ENCODE data around the gene BBS12. TPM values are rescaled to one million over a fixed set of nuclear protein-coding genes. Genes with fewer than 3 reads are reported as not detected.

Gene BBS12
- total and polyA plus RNA-seq, 2 experiments from 2014 or later: 2.3 to 2.6 TPM

DNA sequence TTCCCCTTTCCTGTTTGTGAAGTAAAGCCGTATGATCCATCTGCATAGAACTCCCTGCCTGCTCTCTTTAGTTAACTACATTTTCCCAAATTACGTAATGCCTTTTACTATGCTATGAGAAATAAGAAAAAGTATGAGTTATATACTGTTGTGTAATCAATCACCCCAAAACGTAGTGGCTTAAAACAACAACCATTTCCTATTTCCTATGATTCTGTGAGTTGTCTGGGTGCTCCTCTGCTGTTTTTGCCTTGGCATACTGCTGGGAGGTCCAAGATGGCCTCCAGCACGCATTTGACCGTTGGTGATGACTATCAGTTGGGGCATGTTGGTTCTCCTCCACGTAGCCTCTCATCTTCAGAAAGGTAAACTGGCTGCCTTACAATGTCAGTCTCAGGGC, 39.8 kb downstream of the BBS12 start:
- Histone ChIP-seq H3K79me2 (replicated peaks; ENCODE audit: insufficient read depth) (no peaks in the 10 kb centered on the region), H3K9me2 (ENCODE audit: insufficient read depth) (peaks cover 7% of the 10 kb centered on the region; the same call in 1 of the 2 replicates), H3K27ac (ENCODE audit: low read depth) (no peak overlapping the region), H3K27me3 (ENCODE audit: insufficient read depth) (no peaks in the 10 kb centered on the region), H3F3A (replicated peaks; ENCODE audit: low read depth) (no peaks in the 10 kb centered on the region), H3K4me1 (ENCODE audit: insufficient read depth) (0 out of 2 replicates have a peak, but pooled peaks cover 17% of the 10 kb centered on the region), H4K20me1 (replicated peaks; ENCODE audit: insufficient read depth) (no peaks in the 10 kb centered on the region), H3K36me3 (ENCODE audit: insufficient read depth) (no peaks in the 10 kb centered on the region), H3K4me3 (no peak overlapping the region), H3K4me2 (no peak overlapping the region), H2AFZ (peak overlapping the region; percentile 86; the same call in 1 of the 2 replicates)
- no peak for TF ChIP-seq ZNF331 (CRISPR knock-in tag; IDR thresholded peaks at IDR 0.05; ENCODE audit: low read depth)
- no peak for TF ChIP-seq EZH2 (IDR thresholded peaks at IDR 0.05; ENCODE audit: low read depth, unreplicated experiment)
- no peak for TF ChIP-seq JUNB (IDR thresholded peaks at IDR 0.05; ENCODE audit: unreplicated experiment)
- no peak for TF ChIP-seq CREB1 (CRISPR knock-in tag; IDR thresholded peaks at IDR 0.05; ENCODE audit: low read depth)
- TF ChIP-seq NANOG (IDR thresholded peaks at IDR 0.05; ENCODE audit: borderline replicate concordance): no peak
- no peak for TF ChIP-seq CTCF (conservative IDR thresholded peaks at IDR 0.05; ENCODE audit: low read depth in 2 of 2)
- TF ChIP-seq ZNF114 (CRISPR knock-in tag; IDR thresholded peaks at IDR 0.05): no peak
- TF ChIP-seq REST (IDR thresholded peaks at IDR 0.05; ENCODE audit: unreplicated experiment): no peak
- TF ChIP-seq STAT1 (IDR thresholded peaks at IDR 0.05; ENCODE audit: unreplicated experiment): no peak
- TF ChIP-seq, protein P1, sequence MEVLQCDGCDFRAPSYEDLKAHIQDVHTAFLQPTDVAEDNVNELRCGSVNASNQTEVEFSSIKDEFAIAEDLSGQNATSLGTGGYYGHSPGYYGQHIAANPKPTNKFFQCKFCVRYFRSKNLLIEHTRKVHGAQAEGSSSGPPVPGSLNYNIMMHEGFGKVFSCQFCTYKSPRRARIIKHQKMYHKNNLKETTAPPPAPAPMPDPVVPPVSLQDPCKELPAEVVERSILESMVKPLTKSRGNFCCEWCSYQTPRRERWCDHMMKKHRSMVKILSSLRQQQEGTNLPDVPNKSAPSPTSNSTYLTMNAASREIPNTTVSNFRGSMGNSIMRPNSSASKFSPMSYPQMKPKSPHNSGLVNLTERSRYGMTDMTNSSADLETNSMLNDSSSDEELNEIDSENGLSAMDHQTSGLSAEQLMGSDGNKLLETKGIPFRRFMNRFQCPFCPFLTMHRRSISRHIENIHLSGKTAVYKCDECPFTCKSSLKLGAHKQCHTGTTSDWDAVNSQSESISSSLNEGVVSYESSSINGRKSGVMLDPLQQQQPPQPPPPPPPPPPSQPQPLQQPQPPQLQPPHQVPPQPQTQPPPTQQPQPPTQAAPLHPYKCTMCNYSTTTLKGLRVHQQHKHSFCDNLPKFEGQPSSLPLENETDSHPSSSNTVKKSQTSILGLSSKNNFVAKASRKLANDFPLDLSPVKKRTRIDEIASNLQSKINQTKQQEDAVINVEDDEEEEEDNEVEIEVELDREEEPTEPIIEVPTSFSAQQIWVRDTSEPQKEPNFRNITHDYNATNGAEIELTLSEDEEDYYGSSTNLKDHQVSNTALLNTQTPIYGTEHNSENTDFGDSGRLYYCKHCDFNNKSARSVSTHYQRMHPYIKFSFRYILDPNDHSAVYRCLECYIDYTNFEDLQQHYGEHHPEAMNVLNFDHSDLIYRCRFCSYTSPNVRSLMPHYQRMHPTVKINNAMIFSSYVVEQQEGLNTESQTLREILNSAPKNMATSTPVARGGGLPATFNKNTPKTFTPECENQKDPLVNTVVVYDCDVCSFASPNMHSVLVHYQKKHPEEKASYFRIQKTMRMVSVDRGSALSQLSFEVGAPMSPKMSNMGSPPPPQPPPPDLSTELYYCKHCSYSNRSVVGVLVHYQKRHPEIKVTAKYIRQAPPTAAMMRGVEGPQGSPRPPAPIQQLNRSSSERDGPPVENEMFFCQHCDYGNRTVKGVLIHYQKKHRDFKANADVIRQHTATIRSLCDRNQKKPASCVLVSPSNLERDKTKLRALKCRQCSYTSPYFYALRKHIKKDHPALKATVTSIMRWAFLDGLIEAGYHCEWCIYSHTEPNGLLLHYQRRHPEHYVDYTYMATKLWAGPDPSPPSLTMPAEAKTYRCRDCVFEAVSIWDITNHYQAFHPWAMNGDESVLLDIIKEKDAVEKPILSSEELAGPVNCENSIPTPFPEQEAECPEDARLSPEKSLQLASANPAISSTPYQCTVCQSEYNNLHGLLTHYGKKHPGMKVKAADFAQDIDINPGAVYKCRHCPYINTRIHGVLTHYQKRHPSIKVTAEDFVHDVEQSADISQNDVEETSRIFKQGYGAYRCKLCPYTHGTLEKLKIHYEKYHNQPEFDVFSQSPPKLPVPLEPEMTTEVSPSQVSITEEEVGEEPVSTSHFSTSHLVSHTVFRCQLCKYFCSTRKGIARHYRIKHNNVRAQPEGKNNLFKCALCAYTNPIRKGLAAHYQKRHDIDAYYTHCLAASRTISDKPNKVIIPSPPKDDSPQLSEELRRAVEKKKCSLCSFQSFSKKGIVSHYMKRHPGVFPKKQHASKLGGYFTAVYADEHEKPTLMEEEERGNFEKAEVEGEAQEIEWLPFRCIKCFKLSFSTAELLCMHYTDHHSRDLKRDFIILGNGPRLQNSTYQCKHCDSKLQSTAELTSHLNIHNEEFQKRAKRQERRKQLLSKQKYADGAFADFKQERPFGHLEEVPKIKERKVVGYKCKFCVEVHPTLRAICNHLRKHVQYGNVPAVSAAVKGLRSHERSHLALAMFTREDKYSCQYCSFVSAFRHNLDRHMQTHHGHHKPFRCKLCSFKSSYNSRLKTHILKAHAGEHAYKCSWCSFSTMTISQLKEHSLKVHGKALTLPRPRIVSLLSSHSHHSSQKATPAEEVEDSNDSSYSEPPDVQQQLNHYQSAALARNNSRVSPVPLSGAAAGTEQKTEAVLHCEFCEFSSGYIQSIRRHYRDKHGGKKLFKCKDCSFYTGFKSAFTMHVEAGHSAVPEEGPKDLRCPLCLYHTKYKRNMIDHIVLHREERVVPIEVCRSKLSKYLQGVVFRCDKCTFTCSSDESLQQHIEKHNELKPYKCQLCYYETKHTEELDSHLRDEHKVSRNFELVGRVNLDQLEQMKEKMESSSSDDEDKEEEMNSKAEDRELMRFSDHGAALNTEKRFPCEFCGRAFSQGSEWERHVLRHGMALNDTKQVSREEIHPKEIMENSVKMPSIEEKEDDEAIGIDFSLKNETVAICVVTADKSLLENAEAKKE (CRISPR knock-in tag; IDR thresholded peaks at IDR 0.05): no peak
- no peak for TF ChIP-seq POLR2AphosphoS5 (IDR thresholded peaks at IDR 0.05; ENCODE audit: low read depth)
- TF ChIP-seq EZH2phosphoT487 (IDR thresholded peaks at IDR 0.05; ENCODE audit: unreplicated experiment): no peak
- no peak for TF ChIP-seq ETS1 (IDR thresholded peaks at IDR 0.05)
- no peak for ATAC-seq
- Mint-ChIP-seq H3K36me3 (ENCODE audit: low read depth) (no peaks in the 10 kb centered on the region), H3K27ac (peak overlapping the region; percentile 15; the same call in 1 of the 2 replicates), H3K9me3 (no peaks in the 10 kb centered on the region), H3K4me1 (peaks cover 39% of the 10 kb centered on the region), H3K4me3 (no peak overlapping the region), H3K27me3 (ENCODE audit: insufficient read depth, low read depth, poor library complexity) (peaks cover 2% of the 10 kb centered on the region)
- DNase-seq (ENCODE audit: low spot score): no peak
